H9 (cell line): ENCODE data around the gene AFAP1L1. TPM values are rescaled to one million over a fixed set of nuclear protein-coding genes. Genes with fewer than 3 reads are reported as not detected.

Experiments used
- DNase-seq: peaks from one replicate; pipeline ENCODE4 v3.0.0-alpha.2; 2017
- H2AFZ ChIP-seq: one replicate; pipeline ENCODE4 v1.6.1; 2013; ENCODE audit warnings: mild to moderate bottlenecking, low read length, control low read depth, moderate library complexity
- H2AK5ac ChIP-seq: 2 replicates; pipeline ENCODE4 v1.6.1; 2013; ENCODE audit warnings: low read length, control low read depth, mixed read lengths; ENCODE audit not compliant: insufficient read length
- H2BK120ac ChIP-seq: one replicate; pipeline ENCODE4 v1.6.1; 2013; ENCODE audit warnings: low read depth, mild to moderate bottlenecking, low read length, control low read depth, inconsistent platforms; ENCODE audit not compliant: poor library complexity, severe bottlenecking
- H2BK12ac ChIP-seq: 2 replicates; pipeline ENCODE4 v1.6.1; 2013; ENCODE audit warnings: low read length, control low read depth, mixed read lengths, low read depth; ENCODE audit not compliant: insufficient read length
- H2BK15ac ChIP-seq: 2 replicates; pipeline ENCODE4 v1.6.1; 2013; ENCODE audit warnings: low read depth, low read length, control low read depth
- H2BK20ac ChIP-seq: one replicate; pipeline ENCODE4 v1.6.1; 2013; ENCODE audit warnings: low read depth, mild to moderate bottlenecking, low read length, control low read depth, inconsistent platforms; ENCODE audit not compliant: poor library complexity, severe bottlenecking
- H2BK5ac ChIP-seq: 2 replicates; pipeline ENCODE4 v1.6.1; 2013; ENCODE audit warnings: low read length, control low read depth, mixed read lengths; ENCODE audit not compliant: insufficient read length
- H3K14ac ChIP-seq: 2 replicates; pipeline ENCODE4 v1.6.1; 2013; ENCODE audit warnings: low read length, control low read depth; ENCODE audit not compliant: insufficient read depth
- H3K18ac ChIP-seq: 2 replicates; pipeline ENCODE4 v1.6.1; 2013; ENCODE audit warnings: low read depth, mild to moderate bottlenecking, mixed read lengths, low read length, control low read depth; ENCODE audit not compliant: insufficient read length
- H3K23ac ChIP-seq: 2 replicates; pipeline ENCODE4 v1.6.1; 2013; ENCODE audit warnings: low read length, control low read depth, mixed read lengths, low read depth; ENCODE audit not compliant: insufficient read length
- H3K23me2 ChIP-seq: 2 replicates; pipeline ENCODE4 v1.6.1; 2013; ENCODE audit warnings: low read depth, mild to moderate bottlenecking, mixed read lengths, low read length, control low read depth; ENCODE audit not compliant: insufficient read length, poor library complexity, severe bottlenecking
- H3K27ac ChIP-seq: 2 replicates; pipeline ENCODE4 v1.5.1; 2013; ENCODE audit warnings: low read length, control low read depth, mixed read lengths, low read depth; ENCODE audit not compliant: insufficient read length
- H3K27me3 ChIP-seq: 2 replicates; pipeline ENCODE4 v1.6.1; 2013; ENCODE audit warnings: low read length, control low read depth, inconsistent platforms; ENCODE audit not compliant: insufficient read depth
- H3K4ac ChIP-seq: 2 replicates; pipeline ENCODE4 v1.6.1; 2013; ENCODE audit warnings: low read depth, mild to moderate bottlenecking, control low read depth, inconsistent platforms, low read length, moderate library complexity
- H3K4me1 ChIP-seq: 2 replicates; pipeline ENCODE4 v1.6.1; 2013; ENCODE audit warnings: low read length, control low read depth, inconsistent platforms; ENCODE audit not compliant: insufficient read depth
- H3K4me2 ChIP-seq: 2 replicates; pipeline ENCODE4 v1.6.1; 2013; ENCODE audit warnings: low read length, control low read depth, mixed read lengths; ENCODE audit not compliant: insufficient read length, insufficient read depth
- H3K56ac ChIP-seq: 2 replicates; pipeline ENCODE4 v1.6.1; 2013; ENCODE audit warnings: low read depth, mild to moderate bottlenecking, mixed read lengths, low read length, control low read depth; ENCODE audit not compliant: insufficient read length
- H3K79me1 ChIP-seq: 2 replicates; pipeline ENCODE4 v1.6.1; 2013; ENCODE audit warnings: low read depth, mild to moderate bottlenecking, moderate library complexity, low read length, control low read depth, inconsistent platforms; ENCODE audit not compliant: insufficient read depth, poor library complexity, severe bottlenecking
- H3K79me2 ChIP-seq: 2 replicates; pipeline ENCODE4 v1.6.1; 2013; ENCODE audit warnings: low read length, control low read depth, inconsistent platforms; ENCODE audit not compliant: insufficient read depth
- H3K9ac ChIP-seq: 2 replicates; pipeline ENCODE4 v1.6.1; 2013; ENCODE audit warnings: low read length, control low read depth, mixed read lengths; ENCODE audit not compliant: insufficient read length; ENCODE audit errors: extremely low read depth
- H3K9me3 ChIP-seq: one replicate; pipeline ENCODE4 v1.6.1; 2013; ENCODE audit warnings: low read depth, low read length, inconsistent platforms; ENCODE audit not compliant: control insufficient read depth
- H3T11ph ChIP-seq: one replicate; pipeline ENCODE4 v1.6.1; 2013; ENCODE audit warnings: mild to moderate bottlenecking, low read length, control low read depth, inconsistent platforms
- H4K20me1 ChIP-seq: one replicate; pipeline ENCODE4 v1.6.1; 2013; ENCODE audit not compliant: control insufficient read depth, insufficient read length, insufficient read depth
- H4K5ac ChIP-seq: 2 replicates; pipeline ENCODE4 v1.6.1; 2013; ENCODE audit warnings: low read depth, mild to moderate bottlenecking, mixed read lengths, low read length, control low read depth; ENCODE audit not compliant: insufficient read length
- H4K8ac ChIP-seq: replicated peaks from 2 replicates; pipeline ENCODE4 v1.6.1; 2013; ENCODE audit warnings: low read length, control low read depth, mixed read lengths, low read depth; ENCODE audit not compliant: insufficient read length
- H4K91ac ChIP-seq: 2 replicates; pipeline ENCODE4 v1.6.1; 2013; ENCODE audit warnings: low read depth, mild to moderate bottlenecking, moderate library complexity, mixed read lengths, low read length, control low read depth; ENCODE audit not compliant: insufficient read length
- H3K27ac Mint-ChIP-seq, 3 experiments: 2 replicates in 2 of 3; 3 replicates in 1 of 3; pipeline ENCODE4 v1.8.0; 2020 to 2021; ENCODE audit warnings: mixed read lengths in 3 of 3, mild to moderate bottlenecking in 1 of 3, moderate library complexity in 1 of 3
- H3K27me3 Mint-ChIP-seq: 2 replicates; pipeline ENCODE4 v1.8.0; 2021; ENCODE audit warnings: low read depth, mild to moderate bottlenecking, moderate library complexity, mixed read lengths
- H3K36me3 Mint-ChIP-seq, 3 experiments: 2 replicates in 2 of 3; 3 replicates in 1 of 3; pipeline ENCODE4 v1.8.0; 2020 to 2021; ENCODE audit warnings: low read depth in 3 of 3, mixed read lengths in 3 of 3; ENCODE audit not compliant: insufficient read depth in 1 of 3
- H3K4me1 Mint-ChIP-seq, 2 experiments: 2 replicates each; pipeline ENCODE4 v1.8.0; 2020; ENCODE audit warnings: mixed read lengths in 2 of 2
- H3K4me3 Mint-ChIP-seq, 2 experiments: 2 replicates in 1 of 2; 3 replicates in 1 of 2; pipeline ENCODE4 v1.8.0; 2020 to 2021; ENCODE audit warnings: mild to moderate bottlenecking in 2 of 2, mixed read lengths in 2 of 2, moderate library complexity in 1 of 2
- H3K9me3 Mint-ChIP-seq, 2 experiments: 2 replicates in 1 of 2; 3 replicates in 1 of 2; pipeline ENCODE4 v1.8.0; 2020; ENCODE audit warnings: mild to moderate bottlenecking in 2 of 2, mixed read lengths in 2 of 2, moderate library complexity in 1 of 2
- WGBS: extraction: QIAGEN DNeasy Blood & Tissue Kit; methylation state at CpG from one replicate; pipeline ENCODE4 v1.1.7; 2013; ENCODE audit warnings: missing lambda C conversion rate, low lambda C conversion rate, mixed read lengths; ENCODE audit not compliant: insufficient read length; ENCODE audit errors: extremely low coverage; 5-methylcytosine and 5-hydroxymethylcytosine counted together
- total RNA-seq: library from RNA; stranded (reverse); gene quantifications from 2 replicates; pipeline ENCODE4 v1.2.1, GENCODE V29; 2021
- TF ChIP-seq, protein P1 (sequence below): fragments of 200-600 bp; sonication (generic); conservative IDR thresholded peaks from 3 replicates; pipeline ENCODE4 v1.8.0; 2021; ENCODE audit warnings: antibody characterized with exemption, mild to moderate bottlenecking

Gene AFAP1L1
- total RNA-seq, 1 experiment from 2014 or later: 1.8 TPM

- Histone ChIP-seq H2BK120ac (no peak overlapping the region), H4K20me1 (no peaks in the 10 kb centered on the region), H3K18ac (no peak overlapping the region), H3K4me1 (no peaks in the 10 kb centered on the region), H4K91ac (no peak overlapping the region), H3K23me2 (no peaks in the 10 kb centered on the region), H3K79me2 (no peaks in the 10 kb centered on the region), H3K4ac (no peak overlapping the region), H3K27ac (no peak overlapping the region), H3K14ac (no peak overlapping the region), H2BK20ac (no peak overlapping the region), H4K5ac (no peak overlapping the region), H2BK15ac (no peak overlapping the region), H3K9me3 (no peaks in the 10 kb centered on the region), H2BK5ac (no peak overlapping the region), H3K79me1 (no peaks in the 10 kb centered on the region), H2AFZ (no peak overlapping the region), H3K4me2 (no peak overlapping the region), H2BK12ac (no peak overlapping the region), H3K56ac (no peak overlapping the region), H3T11ph (no peak overlapping the region), H4K8ac (no peak overlapping the region), H3K27me3 (no peaks in the 10 kb centered on the region), H3K9ac (no peak overlapping the region), H2AK5ac (no peak overlapping the region), H3K23ac (no peak overlapping the region)
- Mint-ChIP-seq H3K9me3 (no peaks in the 10 kb centered on the region; a peak in 1 of 5 replicates), H3K4me3 (no peak overlapping the region), H3K27ac (no peak overlapping the region), H3K4me1 (peaks cover 2 to 7% of the 10 kb centered on the region in 2 experiments), H3K36me3 (no peaks in the 10 kb centered on the region; a peak in 1 of 7 replicates), H3K27me3 (no peaks in the 10 kb centered on the region; the same call in 1 of the 2 replicates)
- TF ChIP-seq, protein P1, sequence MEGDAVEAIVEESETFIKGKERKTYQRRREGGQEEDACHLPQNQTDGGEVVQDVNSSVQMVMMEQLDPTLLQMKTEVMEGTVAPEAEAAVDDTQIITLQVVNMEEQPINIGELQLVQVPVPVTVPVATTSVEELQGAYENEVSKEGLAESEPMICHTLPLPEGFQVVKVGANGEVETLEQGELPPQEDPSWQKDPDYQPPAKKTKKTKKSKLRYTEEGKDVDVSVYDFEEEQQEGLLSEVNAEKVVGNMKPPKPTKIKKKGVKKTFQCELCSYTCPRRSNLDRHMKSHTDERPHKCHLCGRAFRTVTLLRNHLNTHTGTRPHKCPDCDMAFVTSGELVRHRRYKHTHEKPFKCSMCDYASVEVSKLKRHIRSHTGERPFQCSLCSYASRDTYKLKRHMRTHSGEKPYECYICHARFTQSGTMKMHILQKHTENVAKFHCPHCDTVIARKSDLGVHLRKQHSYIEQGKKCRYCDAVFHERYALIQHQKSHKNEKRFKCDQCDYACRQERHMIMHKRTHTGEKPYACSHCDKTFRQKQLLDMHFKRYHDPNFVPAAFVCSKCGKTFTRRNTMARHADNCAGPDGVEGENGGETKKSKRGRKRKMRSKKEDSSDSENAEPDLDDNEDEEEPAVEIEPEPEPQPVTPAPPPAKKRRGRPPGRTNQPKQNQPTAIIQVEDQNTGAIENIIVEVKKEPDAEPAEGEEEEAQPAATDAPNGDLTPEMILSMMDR: no peak
- no peak for DNase-seq
- no CpG with 5 or more reads among the region's 9 CpGs for WGBS
Measured at GRCh38 chr5:149387081-149387631, 115.5 kb downstream of the AFAP1L1 start.
